22Rv1 (cell line): Measurements from ENCODE around the gene RUNX3.

Source experiments
- ZFX ChIP-seq: fragments of 450-650 bp; IDR thresholded peaks from 2 replicates; pipeline ENCODE4 v1.6.1; 2017; ENCODE audit warnings: antibody characterized with exemption, borderline replicate concordance
- TF ChIP-seq, protein P1 (sequence below): fragments of 450-650 bp; IDR thresholded peaks from 2 replicates; pipeline ENCODE4 v1.5.1; 2017; ENCODE audit warnings: mild to moderate bottlenecking

DNA sequence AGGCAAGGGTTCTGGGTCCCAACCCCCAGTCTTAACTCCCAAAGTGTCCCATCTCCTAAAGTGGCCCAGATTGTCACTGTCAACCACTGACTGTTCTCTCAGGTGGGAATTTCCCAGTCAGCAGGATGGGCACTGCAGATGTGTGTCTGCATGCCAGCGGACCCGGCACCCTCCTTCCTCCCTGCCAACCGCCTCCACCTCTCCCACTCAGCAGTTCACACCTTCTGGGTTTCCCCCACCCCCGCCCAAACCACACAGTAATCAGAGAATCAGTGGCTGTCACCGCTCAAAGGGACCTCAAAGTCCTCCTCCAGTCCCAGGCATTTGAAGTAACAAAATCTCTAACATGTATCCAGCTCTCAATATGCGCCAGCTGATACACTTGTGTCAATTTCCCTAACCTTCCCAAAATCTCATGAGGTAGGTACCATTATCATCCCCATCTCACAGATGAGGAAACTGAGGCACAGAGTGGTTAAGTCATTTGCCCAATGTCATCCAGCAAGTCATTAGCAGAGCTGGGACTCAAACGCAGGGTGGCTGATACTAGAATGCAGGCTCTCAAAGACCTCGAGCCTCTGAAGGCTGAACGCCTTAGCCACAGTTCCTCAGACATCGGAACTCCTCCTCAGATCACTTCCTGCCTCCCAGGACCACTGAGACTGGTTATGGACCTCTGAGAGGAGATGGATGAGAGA, 4.8 kb downstream of the RUNX3 start:
- TF ChIP-seq, protein P1, sequence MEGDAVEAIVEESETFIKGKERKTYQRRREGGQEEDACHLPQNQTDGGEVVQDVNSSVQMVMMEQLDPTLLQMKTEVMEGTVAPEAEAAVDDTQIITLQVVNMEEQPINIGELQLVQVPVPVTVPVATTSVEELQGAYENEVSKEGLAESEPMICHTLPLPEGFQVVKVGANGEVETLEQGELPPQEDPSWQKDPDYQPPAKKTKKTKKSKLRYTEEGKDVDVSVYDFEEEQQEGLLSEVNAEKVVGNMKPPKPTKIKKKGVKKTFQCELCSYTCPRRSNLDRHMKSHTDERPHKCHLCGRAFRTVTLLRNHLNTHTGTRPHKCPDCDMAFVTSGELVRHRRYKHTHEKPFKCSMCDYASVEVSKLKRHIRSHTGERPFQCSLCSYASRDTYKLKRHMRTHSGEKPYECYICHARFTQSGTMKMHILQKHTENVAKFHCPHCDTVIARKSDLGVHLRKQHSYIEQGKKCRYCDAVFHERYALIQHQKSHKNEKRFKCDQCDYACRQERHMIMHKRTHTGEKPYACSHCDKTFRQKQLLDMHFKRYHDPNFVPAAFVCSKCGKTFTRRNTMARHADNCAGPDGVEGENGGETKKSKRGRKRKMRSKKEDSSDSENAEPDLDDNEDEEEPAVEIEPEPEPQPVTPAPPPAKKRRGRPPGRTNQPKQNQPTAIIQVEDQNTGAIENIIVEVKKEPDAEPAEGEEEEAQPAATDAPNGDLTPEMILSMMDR, result no peak
- no peak for TF ChIP-seq ZFX
